Stimulated activated naive B cell treated with anti-CD40 and anti-IgM and Interleukin-4, amounts not matched to agents 10 μg/mL and 1 μg/mL and 100 μg/mL, for 72 hours (primary cell): ENCODE results near the gene IGFL3.

Source experiments
- ATAC-seq, 2 donors: fragments of 150-1000 bp; cut with Tn5 transposase; replicated peaks; 2 replicates each; pipeline ENCODE4 v1.10.0; 2021; ENCODE audit warnings: moderate library complexity in 1 of 2
- DNase-seq: peaks from one replicate; pipeline ENCODE4 v3.0.0; 2021
- H3K27ac Mint-ChIP-seq: one replicate; pipeline ENCODE4 v1.8.0; 2022; ENCODE audit warnings: mild to moderate bottlenecking, mixed read lengths
- H3K27me3 Mint-ChIP-seq, 2 donors: one replicate each; pipeline ENCODE4 v1.8.0; 2022; ENCODE audit warnings: mixed read lengths in 2 of 2
- H3K36me3 Mint-ChIP-seq, 2 donors: one replicate each; pipeline ENCODE4 v1.8.0; 2022; ENCODE audit warnings: mixed read lengths in 2 of 2, mild to moderate bottlenecking in 1 of 2
- H3K4me1 Mint-ChIP-seq, 2 donors: one replicate each; pipeline ENCODE4 v1.8.0; 2022; ENCODE audit warnings: mixed read lengths in 2 of 2, mild to moderate bottlenecking in 1 of 2
- H3K4me3 Mint-ChIP-seq, 2 donors: one replicate each; pipeline ENCODE4 v1.8.0; 2022; ENCODE audit warnings: mild to moderate bottlenecking in 2 of 2, mixed read lengths in 2 of 2, moderate library complexity in 1 of 2
- H3K9me3 Mint-ChIP-seq, 2 donors: one replicate each; pipeline ENCODE4 v1.8.0; 2022; ENCODE audit warnings: mixed read lengths in 2 of 2, mild to moderate bottlenecking in 1 of 2

IGFL3 gene

GRCh38 chr19:46137915-46138473 lies 13.5 kb upstream of the IGFL3 start:
- no peaks in the 10 kb centered on the region for H3K36me3 Mint-ChIP-seq
- DNase-seq (no peak), ATAC-seq (no peak)
- H3K9me3 Mint-ChIP-seq: no peaks in the 10 kb centered on the region
- H3K27me3 Mint-ChIP-seq: peaks cover 34 to 35% of the 10 kb centered on the region in 2 donors
- H3K4me1 Mint-ChIP-seq: no peaks in the 10 kb centered on the region
- no peak overlapping the region for H3K27ac Mint-ChIP-seq
- H3K4me3 Mint-ChIP-seq: no peak overlapping the region

- H3K27me3 Mint-ChIP-seq: peaks cover 42 to 43% of the 10 kb centered on the region in 2 donors
- H3K27ac Mint-ChIP-seq: no peak overlapping the region
- no peaks in the 10 kb centered on the region for H3K4me1 Mint-ChIP-seq
- DNase-seq (no peak), ATAC-seq (no peak)
- no peaks in the 10 kb centered on the region for H3K9me3 Mint-ChIP-seq
- no peaks in the 10 kb centered on the region for H3K36me3 Mint-ChIP-seq
- H3K4me3 Mint-ChIP-seq: no peak overlapping the region
Measured at GRCh38 chr19:46134527-46134926, 10.0 kb upstream of the IGFL3 start.

- no peaks in the 10 kb centered on the region for H3K4me1 Mint-ChIP-seq
- no peak overlapping the region for H3K4me3 Mint-ChIP-seq
- peaks cover 49 to 50% of the 10 kb centered on the region in 2 donors for H3K27me3 Mint-ChIP-seq
- no peaks in the 10 kb centered on the region for H3K36me3 Mint-ChIP-seq
- H3K9me3 Mint-ChIP-seq: no peaks in the 10 kb centered on the region
- ATAC-seq (no peak), DNase-seq (no peak)
- H3K27ac Mint-ChIP-seq: no peak overlapping the region
Measured at GRCh38 chr19:46133777-46134241, 9.3 kb upstream of the IGFL3 start.

GRCh38 chr19:46133101-46133627 lies 8.7 kb upstream of the IGFL3 start:
- Mint-ChIP-seq H3K27me3 (peaks cover 49 to 50% of the 10 kb centered on the region in 2 donors), H3K4me1 (no peaks in the 10 kb centered on the region), H3K36me3 (no peaks in the 10 kb centered on the region), H3K27ac (no peak overlapping the region), H3K4me3 (no peak overlapping the region), H3K9me3 (no peaks in the 10 kb centered on the region)
- DNase-seq (no peak), ATAC-seq (no peak)

- Mint-ChIP-seq H3K27ac (no peak overlapping the region), H3K4me1 (no peaks in the 10 kb centered on the region), H3K9me3 (no peaks in the 10 kb centered on the region), H3K4me3 (no peak overlapping the region), H3K36me3 (no peaks in the 10 kb centered on the region), H3K27me3 (peaks cover 49% of the 10 kb centered on the region in 2 donors)
- ATAC-seq: no peak
- DNase-seq: no peak
Measured at GRCh38 chr19:46132508-46133100, 8.1 kb upstream of the IGFL3 start.

GRCh38 chr19:46131485-46132143 lies 7.1 kb upstream of the IGFL3 start:
- no peak overlapping the region for H3K27ac Mint-ChIP-seq
- peaks cover 48 to 52% of the 10 kb centered on the region in 2 donors for H3K27me3 Mint-ChIP-seq
- DNase-seq: no peak
- H3K36me3 Mint-ChIP-seq: no peaks in the 10 kb centered on the region
- H3K4me1 Mint-ChIP-seq: no peaks in the 10 kb centered on the region
- no peaks in the 10 kb centered on the region for H3K9me3 Mint-ChIP-seq
- ATAC-seq: no peak
- no peak overlapping the region for H3K4me3 Mint-ChIP-seq

- Mint-ChIP-seq H3K4me3 (no peak overlapping the region), H3K27me3 (peaks cover 40 to 42% of the 10 kb centered on the region in 2 donors), H3K4me1 (peaks cover 0 to 3% of the 10 kb centered on the region in 2 donors)
Measured at GRCh38 chr19:46126086-46126580, 1.6 kb upstream of the IGFL3 start.

GRCh38 chr19:46125447-46125846 lies 959 bp upstream of the IGFL3 start:
- Mint-ChIP-seq H3K4me3 (no peak overlapping the region), H3K4me1 (peaks cover 0 to 3% of the 10 kb centered on the region in 2 donors), H3K27ac (no peak overlapping the region), H3K36me3 (no peaks in the 10 kb centered on the region), H3K9me3 (no peaks in the 10 kb centered on the region), H3K27me3 (peaks cover 43 to 45% of the 10 kb centered on the region in 2 donors)
- ATAC-seq: peak in 1 of 2 donors; percentile 51
- DNase-seq: no peak

More at GRCh38 chr19:46126086-46126580, 1.6 kb upstream of the IGFL3 start:
- DNase-seq (no peak), ATAC-seq (no peak)
- Mint-ChIP-seq H3K36me3 (no peaks in the 10 kb centered on the region), H3K27ac (no peak overlapping the region), H3K9me3 (no peaks in the 10 kb centered on the region)

GRCh38 chr19:46118136-46118535 lies 6.4 kb downstream of the IGFL3 start:
- DNase-seq (no peak), ATAC-seq (no peak)
- H3K4me3 Mint-ChIP-seq: no peak overlapping the region
- peaks cover 34 to 52% of the 10 kb centered on the region in 2 donors for H3K27me3 Mint-ChIP-seq
- H3K27ac Mint-ChIP-seq: no peak overlapping the region
- H3K4me1 Mint-ChIP-seq: peaks cover 4 to 10% of the 10 kb centered on the region in 2 donors
- no peaks in the 10 kb centered on the region for H3K36me3 Mint-ChIP-seq
- no peaks in the 10 kb centered on the region for H3K9me3 Mint-ChIP-seq

- no peak overlapping the region for H3K27ac Mint-ChIP-seq
- no peaks in the 10 kb centered on the region for H3K9me3 Mint-ChIP-seq
- peaks cover 36 to 51% of the 10 kb centered on the region in 2 donors for H3K27me3 Mint-ChIP-seq
- ATAC-seq: no peak
- peaks cover 4 to 10% of the 10 kb centered on the region in 2 donors for H3K4me1 Mint-ChIP-seq
- no peak for DNase-seq
- no peaks in the 10 kb centered on the region for H3K36me3 Mint-ChIP-seq
- no peak overlapping the region for H3K4me3 Mint-ChIP-seq
Measured at GRCh38 chr19:46116121-46116520, 8.4 kb downstream of the IGFL3 start.

GRCh38 chr19:46115396-46116106 lies 8.9 kb downstream of the IGFL3 start:
- ATAC-seq (peak; percentile 97 to 99), DNase-seq (peak; percentile 15)
- Mint-ChIP-seq H3K36me3 (no peaks in the 10 kb centered on the region), H3K4me3 (no peak overlapping the region), H3K27me3 (peaks cover 34 to 48% of the 10 kb centered on the region in 2 donors), H3K9me3 (no peaks in the 10 kb centered on the region), H3K27ac (peak overlapping the region; percentile 1), H3K4me1 (peaks cover 4 to 10% of the 10 kb centered on the region in 2 donors)

- ATAC-seq (no peak), DNase-seq (no peak)
- no peaks in the 10 kb centered on the region for H3K36me3 Mint-ChIP-seq
- peaks cover 4 to 10% of the 10 kb centered on the region in 2 donors for H3K4me1 Mint-ChIP-seq
- no peak overlapping the region for H3K4me3 Mint-ChIP-seq
- H3K27me3 Mint-ChIP-seq: peaks cover 25 to 33% of the 10 kb centered on the region in 2 donors
- H3K27ac Mint-ChIP-seq: no peak overlapping the region
- peaks cover 0 to 2% of the 10 kb centered on the region in 2 donors for H3K9me3 Mint-ChIP-seq
Measured at GRCh38 chr19:46113726-46114125, 10.8 kb downstream of the IGFL3 start.

GRCh38 chr19:46112527-46112926 lies 12.0 kb downstream of the IGFL3 start:
- peaks cover 0 to 2% of the 10 kb centered on the region in 2 donors for H3K9me3 Mint-ChIP-seq
- peaks cover 4 to 10% of the 10 kb centered on the region in 2 donors for H3K4me1 Mint-ChIP-seq
- no peak for ATAC-seq
- DNase-seq: no peak
- H3K27ac Mint-ChIP-seq: no peak overlapping the region
- no peak overlapping the region for H3K4me3 Mint-ChIP-seq
- H3K27me3 Mint-ChIP-seq: peaks cover 21 to 23% of the 10 kb centered on the region in 2 donors
- H3K36me3 Mint-ChIP-seq: no peaks in the 10 kb centered on the region

GRCh38 chr19:46111376-46111775 lies 13.1 kb downstream of the IGFL3 start:
- Mint-ChIP-seq H3K4me1 (peaks cover 4 to 10% of the 10 kb centered on the region in 2 donors), H3K36me3 (no peaks in the 10 kb centered on the region), H3K27ac (no peak overlapping the region), H3K4me3 (no peak overlapping the region), H3K27me3 (peaks cover 18 to 21% of the 10 kb centered on the region in 2 donors), H3K9me3 (peaks cover 0 to 2% of the 10 kb centered on the region in 2 donors)
- ATAC-seq: no peak
- DNase-seq: no peak
